CD1c-positive myeloid dendritic cell (primary cell): Measurements from ENCODE around the gene RPL28.

ENCODE experiments used
- DNase-seq: peaks from one replicate; pipeline ENCODE4 v3.0.0-alpha.2; 2016; ENCODE audit errors: extremely low spot score

RPL28 gene

DNA sequence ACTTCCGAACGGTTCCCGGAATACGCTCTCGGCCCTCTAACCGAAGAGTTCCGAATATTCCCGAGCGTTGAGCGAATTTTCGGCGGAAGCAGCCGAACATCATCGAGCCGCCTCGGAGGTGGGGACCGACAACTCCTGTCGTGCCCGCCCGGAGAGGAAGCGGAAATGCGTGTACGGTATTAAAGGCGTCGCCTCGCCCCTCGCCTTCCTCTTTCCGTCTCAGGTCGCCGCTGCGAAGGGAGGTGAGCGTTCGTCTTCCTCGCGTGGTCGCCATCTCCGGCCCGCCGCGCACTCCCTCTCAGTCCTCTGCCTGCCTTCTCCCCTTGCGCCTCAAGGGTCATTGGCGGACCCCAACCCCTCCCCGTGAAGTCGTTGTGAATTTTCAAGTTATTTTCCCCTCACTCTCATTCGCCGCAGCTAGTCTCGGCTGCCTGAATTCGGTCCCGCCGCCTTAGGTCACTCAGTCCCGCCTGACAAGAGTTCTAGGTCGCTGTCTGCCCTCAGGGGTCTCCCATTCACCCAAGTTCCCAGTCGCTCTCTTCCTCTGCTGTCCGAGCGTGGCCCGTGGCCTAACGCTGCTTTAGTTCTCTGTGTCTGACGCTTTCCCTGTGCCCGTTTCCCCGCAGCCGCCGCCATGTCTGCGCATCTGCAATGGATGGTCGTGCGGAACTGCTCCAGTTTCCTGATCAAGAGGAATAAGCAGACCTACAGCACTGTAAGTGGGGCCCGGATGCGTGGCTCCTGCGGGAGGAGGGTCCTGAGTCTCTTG lies at the start of gene RPL28:
RPL28 (plus strand) TSS at position 209 of the 769 bp plus-strand sequence; CDS start at position 635, 426 bp downstream.
- DNase-seq, result peak; percentile 100

- DNase-seq, result no peak
These were observed 49.6 kb upstream of the RPL28 start for GRCh38 chr19:55336101-55336500.

GRCh38 chr19:55339105-55339888 lies 46.4 kb upstream of the RPL28 start, which contains the start of gene KMT5C:
Gene KMT5C, plus strand, starts transcription at chr19:55339876. Its CDS starts 2,061 bp downstream, at chr19:55341937.
- DNase-seq, result peak; percentile 100

GRCh38 chr19:55339889-55340783 lies 45.6 kb upstream of the RPL28 start:
- no peak for DNase-seq

DNA sequence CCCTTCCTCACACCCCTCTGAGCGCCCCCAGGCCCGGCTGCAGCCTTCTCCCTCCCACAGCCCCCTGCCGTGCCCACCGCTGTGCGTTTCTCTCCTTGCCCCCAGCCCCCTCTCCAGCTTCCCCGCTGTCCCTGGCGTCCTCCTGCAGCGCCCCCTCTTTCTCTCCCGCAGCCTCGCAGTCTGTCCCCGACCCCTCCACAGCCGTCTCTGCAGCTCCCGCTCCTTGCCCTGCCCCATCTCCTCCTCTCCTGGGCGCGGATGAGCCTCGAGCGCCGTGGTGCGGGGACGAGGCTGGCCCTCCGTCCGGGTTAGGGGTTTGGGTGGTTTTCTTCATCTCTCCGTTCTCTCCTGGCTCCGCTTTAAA lies 45.0 kb upstream of the RPL28 start:
- no peak for DNase-seq

- DNase-seq, result peak; percentile 85
These were observed 44.6 kb upstream of the RPL28 start for GRCh38 chr19:55341171-55341588.

DNA sequence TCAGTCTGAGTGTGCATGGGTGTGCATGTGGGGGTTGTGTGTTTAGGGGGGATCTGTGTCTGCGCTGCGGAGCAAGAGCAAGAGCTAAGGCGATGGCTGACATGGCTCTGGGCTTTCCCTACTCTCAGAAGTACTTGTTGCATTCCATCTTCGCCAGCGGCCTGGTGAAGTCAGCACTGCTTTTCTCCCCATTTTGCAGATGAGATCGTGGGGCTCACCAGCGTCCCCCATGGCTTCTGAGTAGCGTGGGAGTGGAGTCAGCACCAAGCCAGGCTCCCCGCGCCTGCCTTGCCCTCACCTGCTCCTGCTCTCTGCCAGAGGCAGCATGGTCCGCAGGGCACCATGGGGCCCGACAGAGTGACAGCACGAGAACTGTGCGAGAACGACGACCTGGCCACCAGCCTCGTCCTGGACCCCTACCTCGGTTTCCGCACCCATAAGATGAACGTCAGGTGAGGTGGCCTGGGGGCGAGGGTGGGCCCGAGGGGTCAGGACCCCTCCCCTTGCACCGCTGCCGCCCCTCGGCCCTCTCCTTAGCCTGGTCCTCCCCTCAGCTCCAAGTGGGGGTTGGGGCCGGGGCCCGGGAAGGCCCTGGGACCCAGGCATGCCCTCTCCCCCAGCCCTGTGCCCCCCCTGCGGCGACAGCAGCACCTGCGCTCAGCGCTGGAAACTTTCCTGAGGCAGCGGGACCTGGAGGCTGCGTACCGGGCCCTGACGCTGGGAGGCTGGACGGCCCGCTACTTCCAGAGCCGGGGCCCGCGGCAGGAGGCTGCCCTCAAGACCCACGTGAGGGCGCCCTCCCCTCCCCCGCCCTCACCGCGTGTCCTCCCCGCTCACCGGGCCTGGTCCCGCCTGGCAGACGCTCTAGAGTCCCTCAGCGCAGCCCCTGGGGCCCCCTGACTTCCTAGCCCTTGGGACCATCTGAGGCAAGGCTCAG lies 43.9 kb upstream of the RPL28 start:
- DNase-seq, result no peak

- no peak for DNase-seq
These were observed 41.3 kb upstream of the RPL28 start for GRCh38 chr19:55344444-55344843.

GRCh38 chr19:55345101-55345817 lies 40.5 kb upstream of the RPL28 start:
- DNase-seq, result no peak

DNA sequence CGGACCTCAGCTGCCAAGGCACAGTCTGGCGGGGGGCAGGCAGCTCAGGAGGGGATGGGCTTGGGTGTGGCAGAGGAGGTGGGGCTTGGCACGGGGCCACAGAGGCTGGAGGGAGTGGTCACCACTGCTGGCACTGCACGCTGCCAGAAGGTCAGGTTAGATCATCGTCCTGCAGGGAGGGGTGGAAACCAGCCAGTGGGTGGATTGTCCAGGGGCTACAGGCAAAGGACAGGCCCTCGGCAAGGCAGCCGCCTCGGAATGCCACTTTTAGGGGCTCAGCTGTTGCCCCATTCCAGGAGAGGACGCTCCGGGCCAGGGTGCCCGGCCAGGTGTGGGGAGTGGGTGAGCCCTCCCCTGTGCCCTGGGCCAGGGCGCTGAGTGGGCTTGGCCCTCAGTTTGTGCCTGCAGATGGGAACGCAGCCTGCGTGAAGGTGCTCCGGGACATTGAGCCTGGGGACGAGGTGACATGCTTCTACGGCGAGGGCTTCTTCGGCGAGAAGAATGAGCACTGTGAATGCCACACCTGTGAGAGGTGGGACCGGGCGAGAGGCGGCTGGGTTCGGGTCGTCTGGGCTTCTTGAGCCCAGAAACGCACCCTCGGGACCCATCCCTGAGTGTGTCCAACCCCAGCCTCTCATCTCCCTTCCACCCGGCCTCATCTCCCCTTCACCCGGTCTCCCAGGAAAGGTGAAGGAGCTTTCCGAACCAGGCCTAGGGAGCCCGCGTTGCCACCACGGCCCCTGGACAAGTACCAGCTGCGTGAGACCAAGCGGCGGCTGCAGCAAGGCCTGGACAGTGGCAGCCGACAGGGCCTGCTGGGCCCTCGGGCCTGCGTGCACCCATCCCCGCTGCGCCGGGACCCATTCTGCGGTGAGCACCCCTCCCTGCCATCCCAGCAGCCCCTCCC lies 39.7 kb upstream of the RPL28 start:
- no peak for DNase-seq

DNA sequence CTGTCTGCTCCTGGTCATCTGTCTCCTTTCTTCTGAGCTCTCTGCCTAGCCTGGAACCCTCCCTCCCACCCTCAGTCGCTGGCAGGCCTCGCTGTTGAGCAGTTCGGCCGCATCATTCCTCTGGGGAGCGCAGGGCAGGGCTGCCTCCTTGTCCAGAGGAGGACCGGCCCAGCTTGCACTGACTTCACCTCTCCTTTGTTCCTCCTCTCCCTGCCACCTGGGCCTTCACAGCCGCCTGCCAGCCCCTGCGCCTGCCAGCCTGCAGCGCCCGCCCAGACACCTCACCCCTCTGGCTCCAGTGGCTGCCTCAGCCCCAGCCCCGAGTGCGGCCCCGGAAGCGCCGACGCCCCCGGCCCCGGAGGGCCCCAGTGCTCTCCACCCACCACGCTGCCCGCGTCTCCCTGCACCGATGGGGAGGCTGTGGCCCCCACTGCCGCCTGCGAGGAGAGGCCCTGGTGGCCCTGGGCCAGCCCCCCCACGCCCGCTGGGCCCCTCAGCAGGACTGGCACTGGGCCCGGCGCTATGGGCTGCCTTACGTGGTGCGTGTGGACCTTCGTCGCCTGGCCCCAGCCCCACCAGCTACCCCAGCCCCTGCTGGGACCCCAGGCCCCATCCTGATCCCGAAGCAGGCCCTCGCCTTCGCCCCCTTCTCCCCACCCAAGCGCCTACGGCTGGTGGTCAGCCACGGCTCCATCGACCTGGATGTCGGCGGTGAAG lies 38.8 kb upstream of the RPL28 start:
- DNase-seq, result no peak

- no peak for DNase-seq
These were observed 38.2 kb upstream of the RPL28 start for GRCh38 chr19:55347442-55348009.

GRCh38 chr19:55348317-55349034 lies 37.3 kb upstream of the RPL28 start:
- no peak for DNase-seq

GRCh38 chr19:55350620-55351315 lies 35.0 kb upstream of the RPL28 start:
- DNase-seq, result no peak

DNA sequence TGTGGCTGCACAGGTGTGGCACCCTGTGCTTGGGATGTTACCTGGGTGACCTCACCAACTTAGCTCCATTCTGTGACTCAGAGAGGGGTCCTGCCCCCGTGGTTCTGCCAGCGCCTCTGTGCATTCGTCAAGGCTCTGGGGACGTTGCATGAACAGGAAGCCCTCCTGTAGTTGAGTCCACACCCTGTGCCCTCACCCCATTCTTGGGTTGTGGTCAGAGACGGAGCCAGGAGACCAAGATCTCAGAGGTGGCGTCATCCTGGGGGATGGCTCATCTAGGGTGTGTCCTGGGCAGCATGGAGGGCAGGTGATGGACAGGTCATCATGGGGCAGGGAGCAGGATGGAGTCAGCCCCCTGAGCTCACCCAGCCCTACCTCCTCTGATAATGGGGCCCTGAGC lies 33.7 kb upstream of the RPL28 start:
- DNase-seq, result no peak

DNA sequence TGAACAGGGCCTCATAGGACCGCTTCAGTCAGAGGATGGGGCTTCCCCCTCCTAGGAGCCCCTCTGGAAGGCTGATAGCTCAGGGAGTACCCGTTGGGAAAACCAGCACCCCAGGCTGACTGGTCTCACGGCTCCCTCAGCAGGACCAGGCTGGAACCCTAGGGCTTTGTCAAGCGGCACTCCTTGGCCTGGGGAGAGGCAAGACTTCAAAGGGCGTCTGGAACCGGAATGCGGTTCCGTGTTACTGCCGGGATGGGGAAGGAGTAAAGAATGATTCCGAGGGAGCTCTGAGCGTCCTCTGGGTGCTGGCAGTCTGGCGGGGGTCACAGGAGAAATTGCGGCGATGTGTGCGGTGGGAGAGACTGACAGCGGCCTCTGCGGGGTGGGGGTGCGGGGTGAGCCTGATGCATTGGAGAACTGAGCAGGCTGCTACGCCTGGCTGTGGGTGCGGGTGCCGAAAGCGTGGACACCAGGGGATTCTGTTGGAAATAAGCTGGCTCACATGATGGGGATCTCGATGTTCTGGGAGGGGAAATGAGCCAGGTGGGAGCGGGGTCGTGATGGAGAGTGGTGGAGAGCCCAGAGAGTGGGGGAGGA lies 33.1 kb upstream of the RPL28 start:
- no peak for DNase-seq
